BLaER1 treated with 17β-estradiol and CSF1 and Interleukin-3, amounts not matched to agents 10 nM and 100 nM (cell line): Measurements from ENCODE around the gene LGALS9B.
"Not testable (repeated sequence)": the region's sequence is repeated elsewhere in the genome, so short reads cannot be mapped to it uniquely, and the experiment has no call there.

ENCODE experiments used
- H3K27ac ChIP-seq, 11 experiments: shearing (Covaris generic); formaldehyde crosslinking; 2 replicates each; pipeline ENCODE4 v1.8.1; 2022
- H3K27me3 ChIP-seq, 11 experiments: shearing (Covaris generic); formaldehyde crosslinking; 2 replicates each; pipeline ENCODE4 v1.8.1; 2022
- H3K36me3 ChIP-seq, 11 experiments: shearing (Covaris generic); formaldehyde crosslinking; 2 replicates each; pipeline ENCODE4 v1.8.1; 2022
- H3K4me1 ChIP-seq, 10 experiments: shearing (Covaris generic); formaldehyde crosslinking; 2 replicates each; pipeline ENCODE4 v1.8.1; 2022
- H3K4me2 ChIP-seq, 11 experiments: shearing (Covaris generic); formaldehyde crosslinking; 2 replicates each; pipeline ENCODE4 v1.8.1; 2022
- H3K4me3 ChIP-seq, 10 experiments: shearing (Covaris generic); formaldehyde crosslinking; 2 replicates each; pipeline ENCODE4 v1.8.1; 2022
- H3K9ac ChIP-seq, 11 experiments: shearing (Covaris generic); formaldehyde crosslinking; 2 replicates each; pipeline ENCODE4 v1.8.1; 2022
- H3K9me3 ChIP-seq, 11 experiments: shearing (Covaris generic); formaldehyde crosslinking; replicated peaks in 1 of 11; 2 replicates each; pipeline ENCODE4 v1.8.1; 2022
- H4K20me1 ChIP-seq, 11 experiments: shearing (Covaris generic); formaldehyde crosslinking; 2 replicates each; pipeline ENCODE4 v1.8.1; 2022

Gene LGALS9B

GRCh38 chr17:20416381-20416911 lies 50.9 kb downstream of the LGALS9B start:
- not testable (repeated sequence) for H3K9ac ChIP-seq, H3K9me3 ChIP-seq, H3K4me3 ChIP-seq, H3K27me3 ChIP-seq, H3K4me1 ChIP-seq, H3K27ac ChIP-seq, H3K36me3 ChIP-seq, H4K20me1 ChIP-seq, H3K4me2 ChIP-seq

- not testable (repeated sequence) for H3K4me2 ChIP-seq, H3K9me3 ChIP-seq, H3K27ac ChIP-seq, H4K20me1 ChIP-seq, H3K9ac ChIP-seq, H3K4me3 ChIP-seq, H3K4me1 ChIP-seq, H3K27me3 ChIP-seq, H3K36me3 ChIP-seq
Observed at GRCh38 chr17:20415479-20415878, 51.9 kb downstream of the LGALS9B start.

GRCh38 chr17:20401306-20402022 lies 65.9 kb downstream of the LGALS9B start:
- not testable (repeated sequence) for H3K9me3 ChIP-seq, H3K27me3 ChIP-seq, H3K4me2 ChIP-seq, H3K27ac ChIP-seq, H3K9ac ChIP-seq, H3K4me3 ChIP-seq, H3K36me3 ChIP-seq, H3K4me1 ChIP-seq, H4K20me1 ChIP-seq

DNA sequence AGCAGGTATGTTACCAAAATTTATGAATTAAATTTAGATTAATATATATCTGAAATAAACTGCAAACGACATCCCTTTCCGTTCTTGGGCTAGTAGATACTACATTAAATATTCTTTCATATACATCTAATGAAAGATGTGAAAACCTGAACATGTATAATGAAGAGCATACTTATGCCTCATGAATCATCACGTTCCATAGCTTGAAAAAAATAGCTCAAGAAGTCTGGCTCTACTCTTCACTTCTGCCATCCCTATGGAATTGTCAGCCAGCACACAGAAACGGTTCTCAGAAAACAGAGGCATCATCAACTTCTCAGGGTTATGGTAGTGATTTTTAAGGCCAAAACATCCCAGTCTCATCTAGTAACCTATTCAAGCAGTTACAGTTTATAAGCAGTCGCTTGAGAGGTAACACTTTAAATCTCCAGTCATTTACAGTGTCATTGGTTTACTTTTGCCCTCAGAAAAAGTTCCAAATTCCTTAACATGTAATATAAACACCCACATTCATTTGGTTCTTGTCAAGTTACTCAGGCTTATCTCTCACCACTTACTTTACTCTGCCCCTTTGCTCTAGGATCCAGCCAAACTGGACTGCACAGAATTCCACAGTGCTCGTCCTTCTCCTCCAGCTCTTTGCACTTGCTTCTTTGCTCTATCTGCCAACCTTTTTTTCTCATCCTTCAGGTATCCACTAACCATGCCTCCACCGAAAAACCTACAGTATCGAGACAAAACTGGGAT lies 66.6 kb downstream of the LGALS9B start:
- H3K27ac ChIP-seq, H3K4me2 ChIP-seq, H4K20me1 ChIP-seq, H3K4me1 ChIP-seq, H3K9ac ChIP-seq, H3K4me3 ChIP-seq, H3K36me3 ChIP-seq, H3K9me3 ChIP-seq, H3K27me3 ChIP-seq: not testable (repeated sequence)
